H1 (cell line): Measurements from ENCODE around the gene TFAP2E. TPM values are rescaled to one million over a fixed set of nuclear protein-coding genes. Genes with fewer than 3 reads are reported as not detected.

Experiments used
- CTCF ChIA-PET: fragments of 300-600 bp; sonication (Branson Sonifier 250); formaldehyde crosslinking; loops from one replicate; lab custom pipeline; 2021; ENCODE audit not compliant: partially characterized antibody; lab: Charles Lee
- POLR2A ChIA-PET: fragments of 300-600 bp; sonication (Branson Sonifier 250); formaldehyde crosslinking; loops from one replicate; lab custom pipeline; 2021; ENCODE audit warnings: inconsistent platforms; ENCODE audit not compliant: partially characterized antibody; lab: Charles Lee
- DNase-seq, 2 experiments: peaks; one replicate each; pipeline versions ENCODE4 v3.0.0 to v3.0.0-alpha.2; 2010 to 2022; ENCODE audit warnings: low spot score in 2 of 2, low read depth in 1 of 2, mixed read lengths in 1 of 2
- FAIRE-seq: peaks from 2 replicates; lab custom pipeline; 2011; peaks lifted over from hg19 to GRCh38; lab: Jason Lieb, UNC
- H2AFZ ChIP-seq: 2 replicates; pipeline ENCODE4 v1.8.1; 2012; ENCODE audit warnings: low read length, inconsistent platforms
- H2AK5ac ChIP-seq: 2 replicates; pipeline ENCODE4 v1.6.1; 2013; ENCODE audit warnings: low read depth, low read length
- H2BK120ac ChIP-seq: replicated peaks from 2 replicates; pipeline ENCODE3; 2013; ENCODE audit warnings: low read depth, low read length, inconsistent platforms
- H2BK12ac ChIP-seq: 2 replicates; pipeline ENCODE4 v1.6.1; 2013; ENCODE audit warnings: low read depth, low read length
- H2BK15ac ChIP-seq: 2 replicates; pipeline ENCODE4 v1.6.1; 2013; ENCODE audit warnings: low read length
- H2BK20ac ChIP-seq: 2 replicates; pipeline ENCODE4 v1.6.1; 2013; ENCODE audit warnings: low read length
- H2BK5ac ChIP-seq: 2 replicates; pipeline ENCODE4 v1.6.1; 2013; ENCODE audit warnings: low read depth, low read length
- H3K14ac ChIP-seq: 2 replicates; pipeline ENCODE4 v1.6.1; 2013; ENCODE audit warnings: inconsistent platforms; ENCODE audit not compliant: insufficient read length
- H3K18ac ChIP-seq: 2 replicates; pipeline ENCODE4 v1.6.1; 2013; ENCODE audit warnings: low read length; ENCODE audit errors: extremely low read depth
- H3K23ac ChIP-seq: 2 replicates; pipeline ENCODE4 v1.6.1; 2013; ENCODE audit warnings: inconsistent platforms; ENCODE audit not compliant: insufficient read length
- H3K23me2 ChIP-seq: 2 replicates; pipeline ENCODE4 v1.6.1; 2013; ENCODE audit warnings: low read depth, low read length
- H3K27ac ChIP-seq: 2 replicates; pipeline ENCODE4 v1.6.1; 2011; ENCODE audit warnings: low read depth, low read length, inconsistent platforms
- H3K27me3 ChIP-seq, 4 experiments: replicated peaks in 1 of 4; 1 replicate in 1 of 4; 2 replicates in 3 of 4; pipeline versions ENCODE4 v1.6.1 to v1.8.1; 2011 to 2013; ENCODE audit warnings: low read length in 3 of 4, mild to moderate bottlenecking in 3 of 4, inconsistent platforms in 2 of 4, mixed read lengths in 2 of 4, moderate library complexity in 1 of 4; ENCODE audit not compliant: control insufficient read depth in 3 of 4, insufficient read depth in 3 of 4; ENCODE audit errors: extremely low read depth in 1 of 4
- H3K36me3 ChIP-seq, 4 experiments: 2 replicates each; pipeline versions ENCODE4 v1.6.1 to v1.8.1; 2011 to 2013; ENCODE audit warnings: mild to moderate bottlenecking in 4 of 4, low read length in 3 of 4, moderate library complexity in 2 of 4, control low read depth in 1 of 4, inconsistent platforms in 1 of 4; ENCODE audit not compliant: insufficient read depth in 4 of 4, control insufficient read depth in 2 of 4
- H3K4ac ChIP-seq: replicated peaks from 2 replicates; pipeline ENCODE3; 2013; ENCODE audit warnings: low read length, low read depth, mixed read lengths, inconsistent platforms; ENCODE audit not compliant: insufficient read length
- H3K4me1 ChIP-seq, 4 experiments: replicated peaks in 1 of 4; 1 replicate in 1 of 4; 2 replicates in 3 of 4; pipeline versions ENCODE4 v1.6.1 to v1.8.1; 2011 to 2013; ENCODE audit warnings: low read length in 3 of 4, inconsistent platforms in 2 of 4, mixed read lengths in 1 of 4; ENCODE audit not compliant: insufficient read depth in 4 of 4, control insufficient read depth in 3 of 4
- H3K4me2 ChIP-seq, 2 experiments: 2 replicates each; pipeline versions ENCODE4 v1.6.1 to v1.8.1; 2011 to 2013; ENCODE audit warnings: low read depth in 2 of 2, low read length in 2 of 2, control low read depth in 1 of 2, inconsistent platforms in 1 of 2, mild to moderate bottlenecking in 1 of 2; ENCODE audit not compliant: insufficient read depth in 1 of 2
- H3K4me3 ChIP-seq, 4 experiments: fragments of 200-600, 300-600 bp in 1 of 4; sonication (generic), shearing (Covaris generic), sonication (Bioruptor Twin) in 1 of 4; 2 replicates each; pipeline versions ENCODE4 v1.5.1 to v1.8.1; 2011 to 2016; ENCODE audit warnings: low read length in 4 of 4, low read depth in 3 of 4, control low read depth in 2 of 4, inconsistent platforms in 2 of 4, mild to moderate bottlenecking in 2 of 4, mixed read lengths in 1 of 4, moderate library complexity in 1 of 4; ENCODE audit not compliant: insufficient read depth in 2 of 4; ENCODE audit errors: extremely low read depth in 1 of 4
- H3K56ac ChIP-seq: replicated peaks from 2 replicates; pipeline ENCODE3; 2013; ENCODE audit warnings: low read depth, mild to moderate bottlenecking, mixed read lengths, low read length, inconsistent platforms; ENCODE audit not compliant: insufficient read length
- H3K79me1 ChIP-seq: 2 replicates; pipeline ENCODE4 v1.6.1; 2013; ENCODE audit warnings: low read depth, low read length, control low read depth
- H3K79me2 ChIP-seq, 2 experiments: 2 replicates each; pipeline versions ENCODE4 v1.6.1 to v1.8.1; 2012 to 2013; ENCODE audit warnings: low read length in 2 of 2, mild to moderate bottlenecking in 2 of 2, inconsistent platforms in 1 of 2; ENCODE audit not compliant: insufficient read depth in 2 of 2, control insufficient read depth in 1 of 2
- H3K9ac ChIP-seq, 4 experiments: replicated peaks in 1 of 4; 1 replicate in 1 of 4; 2 replicates in 3 of 4; pipeline versions ENCODE4 v1.6.1 to v1.8.1; 2011 to 2013; ENCODE audit warnings: low read depth in 3 of 4, low read length in 3 of 4, control low read depth in 2 of 4, mild to moderate bottlenecking in 2 of 4, moderate library complexity in 2 of 4, inconsistent platforms in 1 of 4; ENCODE audit errors: extremely low read depth in 1 of 4
- H3K9me3 ChIP-seq, 2 experiments: 2 replicates each; pipeline versions ENCODE4 v1.6.1 to v1.8.1; 2012 to 2013; ENCODE audit warnings: mild to moderate bottlenecking in 2 of 2, moderate library complexity in 2 of 2, control low read depth in 1 of 2, inconsistent platforms in 1 of 2, low read depth in 1 of 2, low read length in 1 of 2, mixed read lengths in 1 of 2; ENCODE audit not compliant: insufficient read depth in 2 of 2
- H4K20me1 ChIP-seq, 2 experiments: replicated peaks in 1 of 2; 2 replicates each; pipeline versions ENCODE3 to v1.8.1; 2011 to 2013; ENCODE audit warnings: inconsistent platforms in 2 of 2, low read length in 2 of 2, mild to moderate bottlenecking in 1 of 2; ENCODE audit not compliant: insufficient read depth in 2 of 2, control insufficient read depth in 1 of 2
- H4K5ac ChIP-seq: 2 replicates; pipeline ENCODE4 v1.6.1; 2013; ENCODE audit warnings: low read length, low read depth, mixed read lengths, inconsistent platforms; ENCODE audit not compliant: insufficient read length
- H4K8ac ChIP-seq: 2 replicates; pipeline ENCODE4 v1.8.0; 2013; ENCODE audit warnings: mild to moderate bottlenecking, moderate library complexity, low read length, inconsistent platforms; ENCODE audit not compliant: insufficient read depth; ENCODE audit errors: extremely low read depth
- H4K91ac ChIP-seq: replicated peaks from 2 replicates; pipeline ENCODE3; 2013; ENCODE audit warnings: low read length, mixed read lengths, inconsistent platforms; ENCODE audit not compliant: insufficient read length
- BACH1 ChIP-seq: IDR thresholded peaks from 2 replicates; pipeline ENCODE4 v1.6.1; 2012; ENCODE audit warnings: low read length, improper control_type of control experiment
- BCL11A ChIP-seq, 2 experiments: IDR thresholded peaks; one replicate each; pipeline ENCODE4 v1.6.1; 2011; ENCODE audit warnings: low read depth in 2 of 2, low read length in 2 of 2, mild to moderate bottlenecking in 2 of 2
- NANOG ChIP-seq: IDR thresholded peaks from 2 replicates; pipeline ENCODE4 v1.6.1; 2011; ENCODE audit warnings: low read length, low read depth, mild to moderate bottlenecking, inconsistent platforms; ENCODE audit not compliant: insufficient read depth, poor library complexity, severe bottlenecking
- RNF2 ChIP-seq: fragments of 200-900, 300-1000 bp; sonication (generic); IDR thresholded peaks from 2 replicates; pipeline ENCODE4 v1.7.1; 2016; ENCODE audit warnings: borderline replicate concordance, low read depth, mild to moderate bottlenecking, antibody characterized with exemption, low read length; ENCODE audit not compliant: poor library complexity, severe bottlenecking; ENCODE audit errors: missing control alignments
- SIRT6 ChIP-seq: IDR thresholded peaks from one replicate; pipeline ENCODE4 v1.7.1; 2012; ENCODE audit warnings: low read length, inconsistent platforms
- WGBS, 2 experiments: shearing (Covaris generic) in 1 of 2; methylation state at CpG; one replicate each; pipeline versions ENCODE4 v1.1.6 to v1.1.7; 2013 to 2015; ENCODE audit warnings: low lambda C conversion rate in 2 of 2, mixed read lengths in 2 of 2, inconsistent platforms in 1 of 2, low coverage in 1 of 2, missing lambda C conversion rate in 1 of 2; ENCODE audit not compliant: insufficient replicate concordance in 2 of 2, insufficient coverage in 1 of 2, insufficient read length in 1 of 2; ENCODE audit errors: extremely low coverage in 1 of 2, missing lambda C conversion rate in 1 of 2; 5-methylcytosine and 5-hydroxymethylcytosine counted together
- polyA plus RNA-seq, 7 experiments: library from polyadenylated mRNA; depleted of rRNA in 3 of 7; stranded (reverse) in 5 of 7; unstranded in 2 of 7; fragments of >200 nt in 5 of 7; fragments of 200-250 nt in 2 of 7; gene quantifications; 1 replicate in 5 of 7; 2 replicates in 1 of 7; 4 replicates in 1 of 7; pipeline versions ENCODE4 v1.2.1 to v1.2.3, GENCODE V29; 2011 to 2013; ENCODE audit warnings: missing spikeins in 2 of 7, mixed read lengths in 2 of 7
- total RNA-seq: library from RNA; stranded (reverse); fragmentation: NEBNext Ultra II Directional; extraction: Animal tissue kit (Norgen Biotek cat#: 25700); gene quantifications from 2 replicates; pipeline ENCODE4 v1.2.1, GENCODE V29; 2021
- TF ChIP-seq, protein P1 (sequence below): IDR thresholded peaks from 2 replicates; pipeline ENCODE4 v1.6.1; 2012; ENCODE audit warnings: inconsistent platforms

The TFAP2E gene
- total and polyA plus RNA-seq, 2 of the 8 experiments (the other 6 are each of a cell fraction or from before 2014, with no cell fraction given), result 0.24 to 0.50 TPM

GRCh38 chr1:35642471-35642955 is 69.4 kb downstream of the TFAP2E start:
- H4K91ac ChIP-seq, result no peak overlapping the region
- CTCF ChIA-PET, result no interaction called here
- no peak overlapping the region for H3K18ac ChIP-seq
- POLR2A ChIA-PET, result interaction anchor here (0.8 to 1.2 kb wide), 4 partner anchors 57 to 288 kb away, joined by 3 to 4 read pairs (median 3); partner anchors contain the start of gene AGO3
- no peak overlapping the region for H2BK12ac ChIP-seq
- H3K9me3 ChIP-seq, result no peaks in the 10 kb centered on the region
- H3K79me1 ChIP-seq, result peaks cover 3% of the 10 kb centered on the region; the same call in 1 of the 2 replicates
- no peaks in the 10 kb centered on the region for H3K4me1 ChIP-seq
- no peak overlapping the region for H2AFZ ChIP-seq
- H2BK20ac ChIP-seq, result no peak overlapping the region
- H3K9ac ChIP-seq, result no peak overlapping the region
- H2BK5ac ChIP-seq, result no peak overlapping the region
- no peak overlapping the region for H2BK15ac ChIP-seq
- peaks cover 14 to 36% of the 10 kb centered on the region in 2 experiments for H3K79me2 ChIP-seq
- no peak overlapping the region for H2AK5ac ChIP-seq
- H3K23ac ChIP-seq, result no peak overlapping the region
- WGBS, 2 experiments, result 67% methylated on average over 14 of the region's 14 CpGs; no CpG with 5 or more reads in 1 of the 2 experiments
- peak overlapping the region in 3 of 4 experiments; percentile 11 to 84 (median 78); a peak in 4 of 8 replicates for H3K4me3 ChIP-seq
- FAIRE-seq, result no peak
- DNase-seq, result no peak
- H4K8ac ChIP-seq, result no peak overlapping the region
- no peak overlapping the region for H3K56ac ChIP-seq
- H3K14ac ChIP-seq, result no peak overlapping the region
- TF ChIP-seq NANOG (no peak), SIRT6 (no peak), BACH1 (no peak), BCL11A (IDR thresholded peaks at IDR 0.05; ENCODE audit: low read depth in 2 of 2, low read length in 2 of 2) (no peak), RNF2 (no peak)
- TF ChIP-seq, protein P1, sequence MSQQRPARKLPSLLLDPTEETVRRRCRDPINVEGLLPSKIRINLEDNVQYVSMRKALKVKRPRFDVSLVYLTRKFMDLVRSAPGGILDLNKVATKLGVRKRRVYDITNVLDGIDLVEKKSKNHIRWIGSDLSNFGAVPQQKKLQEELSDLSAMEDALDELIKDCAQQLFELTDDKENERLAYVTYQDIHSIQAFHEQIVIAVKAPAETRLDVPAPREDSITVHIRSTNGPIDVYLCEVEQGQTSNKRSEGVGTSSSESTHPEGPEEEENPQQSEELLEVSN, result no peak
- TF ChIP-seq, all 59 proteins: peak for 0
- Histone ChIP-seq H2BK120ac (no peak overlapping the region), H3K36me3 (peaks cover 0 to 4% (median 0%) of the 10 kb centered on the region in 4 experiments; a peak in 1 of 8 replicates), H3K27ac (no peak overlapping the region), H3K4ac (no peak overlapping the region), H4K20me1 (no peaks in the 10 kb centered on the region), H3K4me2 (peak overlapping the region; percentile 70 to 81; a peak in 2 of 4 replicates), H4K5ac (no peak overlapping the region), H3K23me2 (peaks cover 2% of the 10 kb centered on the region; the same call in 1 of the 2 replicates), H3K27me3 (no peaks in the 10 kb centered on the region)
